HG03108 (cell line): ENCODE data around the gene SHLD2.
"Not testable (repeated sequence)": the region's sequence is repeated elsewhere in the genome, so short reads cannot be mapped to it uniquely, and the experiment has no call there.

Source experiments
- ATAC-seq: cut with Tn5 transposase; IDR thresholded peaks from one replicate; pipeline ENCODE4 v1.9.1; 2021; ENCODE audit warnings: moderate library complexity; ENCODE audit not compliant: unreplicated experiment

SHLD2 gene

GRCh38 chr10:87094373-87095235 is at the start of gene SHLD2, which contains the start of gene GLUD1:
SHLD2 (plus strand) TSS chr10:87095206; CDS start chr10:87151355, 56,149 bp downstream.
GLUD1 (minus strand) TSS chr10:87094843; CDS start chr10:87094769, 74 bp downstream.
- ATAC-seq, result peak; percentile 67

GRCh38 chr10:87045434-87045938 is 49.5 kb upstream of the SHLD2 start:
- no peak for ATAC-seq

GRCh38 chr10:87053111-87053510 is 41.9 kb upstream of the SHLD2 start:
- ATAC-seq, result no peak

- ATAC-seq, result no peak
Observed at GRCh38 chr10:87053577-87054181, 41.3 kb upstream of the SHLD2 start.

GRCh38 chr10:87054373-87055295 is 40.4 kb upstream of the SHLD2 start:
- ATAC-seq, result no peak

GRCh38 chr10:87058171-87058570 is 36.8 kb upstream of the SHLD2 start:
- no peak for ATAC-seq

GRCh38 chr10:87059401-87059800 is 35.6 kb upstream of the SHLD2 start:
- ATAC-seq, result no peak

GRCh38 chr10:87060280-87060928 is 34.6 kb upstream of the SHLD2 start:
- no peak for ATAC-seq

GRCh38 chr10:87064651-87065050 is 30.4 kb upstream of the SHLD2 start:
- ATAC-seq, result no peak

- ATAC-seq, result no peak
Observed at GRCh38 chr10:87066178-87066577, 28.8 kb upstream of the SHLD2 start.

GRCh38 chr10:87066865-87067264 is 28.1 kb upstream of the SHLD2 start:
- ATAC-seq, result no peak

- no peak for ATAC-seq
Observed at GRCh38 chr10:87068281-87068680, 26.7 kb upstream of the SHLD2 start.

- no peak for ATAC-seq
Observed at GRCh38 chr10:87072449-87072848, 22.6 kb upstream of the SHLD2 start.

- ATAC-seq, result not testable (repeated sequence)
Observed at GRCh38 chr10:87076421-87076820, 18.6 kb upstream of the SHLD2 start.

- ATAC-seq, result no peak
Observed at GRCh38 chr10:87079106-87079836, 15.7 kb upstream of the SHLD2 start.

GRCh38 chr10:87080621-87081020 is 14.4 kb upstream of the SHLD2 start:
- ATAC-seq, result not testable (repeated sequence)

GRCh38 chr10:87081574-87081973 is 13.4 kb upstream of the SHLD2 start:
- not testable (repeated sequence) for ATAC-seq

- not testable (repeated sequence) for ATAC-seq
Observed at GRCh38 chr10:87082219-87082618, 12.8 kb upstream of the SHLD2 start.

- ATAC-seq, result peak; percentile 25
Observed at GRCh38 chr10:87083576-87084290, 11.3 kb upstream of the SHLD2 start.
